ENCODE data around the gene PNPO.

DNA sequence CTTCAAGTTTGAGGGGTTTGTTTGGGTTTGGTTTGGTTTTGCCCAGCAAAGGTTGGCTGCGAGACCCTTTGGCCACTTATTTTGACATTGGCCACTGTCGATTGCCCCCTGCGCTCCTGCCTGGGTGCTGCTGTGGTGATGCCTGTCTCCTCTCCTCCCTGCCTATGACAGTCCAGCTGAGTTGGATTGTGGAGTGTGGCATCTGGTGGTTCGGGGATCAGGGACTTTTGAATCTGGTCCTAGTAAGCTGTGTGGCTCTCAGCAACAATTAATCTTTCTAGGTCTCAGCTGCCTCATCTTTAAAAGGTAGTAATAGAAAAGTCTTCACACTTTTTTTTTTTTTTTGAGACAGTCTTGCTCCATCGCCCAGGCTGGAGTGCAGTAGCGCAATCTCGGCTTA, 56.7 kb downstream of the PNPO start:
- TF ChIP-seq, protein P1, sequence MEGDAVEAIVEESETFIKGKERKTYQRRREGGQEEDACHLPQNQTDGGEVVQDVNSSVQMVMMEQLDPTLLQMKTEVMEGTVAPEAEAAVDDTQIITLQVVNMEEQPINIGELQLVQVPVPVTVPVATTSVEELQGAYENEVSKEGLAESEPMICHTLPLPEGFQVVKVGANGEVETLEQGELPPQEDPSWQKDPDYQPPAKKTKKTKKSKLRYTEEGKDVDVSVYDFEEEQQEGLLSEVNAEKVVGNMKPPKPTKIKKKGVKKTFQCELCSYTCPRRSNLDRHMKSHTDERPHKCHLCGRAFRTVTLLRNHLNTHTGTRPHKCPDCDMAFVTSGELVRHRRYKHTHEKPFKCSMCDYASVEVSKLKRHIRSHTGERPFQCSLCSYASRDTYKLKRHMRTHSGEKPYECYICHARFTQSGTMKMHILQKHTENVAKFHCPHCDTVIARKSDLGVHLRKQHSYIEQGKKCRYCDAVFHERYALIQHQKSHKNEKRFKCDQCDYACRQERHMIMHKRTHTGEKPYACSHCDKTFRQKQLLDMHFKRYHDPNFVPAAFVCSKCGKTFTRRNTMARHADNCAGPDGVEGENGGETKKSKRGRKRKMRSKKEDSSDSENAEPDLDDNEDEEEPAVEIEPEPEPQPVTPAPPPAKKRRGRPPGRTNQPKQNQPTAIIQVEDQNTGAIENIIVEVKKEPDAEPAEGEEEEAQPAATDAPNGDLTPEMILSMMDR (IDR thresholded peaks at IDR 0.05) = no peak
- TF ChIP-seq EP300 (IDR thresholded peaks at IDR 0.05) (no peak), POLR2A (IDR thresholded peaks at IDR 0.05) (no peak)

All from sigmoid colon (tissue), 4 donors.